ENCODE data around the gene ST6GALNAC6.

Gene ST6GALNAC6

GRCh38 chr9:127853312-127854183 lies 45.9 kb downstream of the ST6GALNAC6 start:
- no peak overlapping the region for H3K27ac ChIP-seq

GRCh38 chr9:127852829-127853228 lies 46.6 kb downstream of the ST6GALNAC6 start:
- H3K27ac ChIP-seq: no peak overlapping the region
- TF ChIP-seq ZFX (IDR thresholded peaks at IDR 0.05; ENCODE audit: borderline replicate concordance): no peak
- TF ChIP-seq CTCF (IDR thresholded peaks at IDR 0.05): no peak

More at GRCh38 chr9:127853312-127854183, 45.9 kb downstream of the ST6GALNAC6 start:
- TF ChIP-seq CTCF (IDR thresholded peaks at IDR 0.05) (no peak), ZFX (IDR thresholded peaks at IDR 0.05; ENCODE audit: borderline replicate concordance) (no peak)

- H3K27ac ChIP-seq: no peak overlapping the region
- no peak for TF ChIP-seq CTCF (IDR thresholded peaks at IDR 0.05)
- no peak for TF ChIP-seq ZFX (IDR thresholded peaks at IDR 0.05; ENCODE audit: borderline replicate concordance)
These were observed 49.0 kb downstream of the ST6GALNAC6 start for GRCh38 chr9:127850286-127850830.

- H3K27ac ChIP-seq: no peak overlapping the region
- TF ChIP-seq ZFX (IDR thresholded peaks at IDR 0.05; ENCODE audit: borderline replicate concordance) (no peak), CTCF (IDR thresholded peaks at IDR 0.05) (no peak)
These were observed 50.5 kb downstream of the ST6GALNAC6 start for GRCh38 chr9:127848756-127849504.

- TF ChIP-seq ZFX (IDR thresholded peaks at IDR 0.05; ENCODE audit: borderline replicate concordance) (no peak), CTCF (IDR thresholded peaks at IDR 0.05) (no peak)
- H3K27ac ChIP-seq: no peak overlapping the region
These were observed 51.3 kb downstream of the ST6GALNAC6 start for GRCh38 chr9:127847833-127848755.

GRCh38 chr9:127847178-127847510 lies 52.3 kb downstream of the ST6GALNAC6 start:
- H3K27ac ChIP-seq: no peak overlapping the region
- TF ChIP-seq ZFX (IDR thresholded peaks at IDR 0.05; ENCODE audit: borderline replicate concordance): no peak
- TF ChIP-seq CTCF (IDR thresholded peaks at IDR 0.05): no peak

Data from 22Rv1 (cell line).